ENCODE measurements around the gene ZNF614. TPM values are rescaled to one million over a fixed set of nuclear protein-coding genes. Genes with fewer than 3 reads are reported as not detected.
A peak's percentile ranks its signal among the peaks of the same experiment; 100 is the strongest.
"Not testable (repeated sequence)": the region's sequence is repeated elsewhere in the genome, so short reads cannot be mapped to it uniquely, and the experiment has no call there.

The ZNF614 gene
- polyA plus RNA-seq (ENCODE audit: insufficient read length in 4 of 4): 10 to 100 TPM; 15.4 to 19.1 (median 17.4) TPM

DNA sequence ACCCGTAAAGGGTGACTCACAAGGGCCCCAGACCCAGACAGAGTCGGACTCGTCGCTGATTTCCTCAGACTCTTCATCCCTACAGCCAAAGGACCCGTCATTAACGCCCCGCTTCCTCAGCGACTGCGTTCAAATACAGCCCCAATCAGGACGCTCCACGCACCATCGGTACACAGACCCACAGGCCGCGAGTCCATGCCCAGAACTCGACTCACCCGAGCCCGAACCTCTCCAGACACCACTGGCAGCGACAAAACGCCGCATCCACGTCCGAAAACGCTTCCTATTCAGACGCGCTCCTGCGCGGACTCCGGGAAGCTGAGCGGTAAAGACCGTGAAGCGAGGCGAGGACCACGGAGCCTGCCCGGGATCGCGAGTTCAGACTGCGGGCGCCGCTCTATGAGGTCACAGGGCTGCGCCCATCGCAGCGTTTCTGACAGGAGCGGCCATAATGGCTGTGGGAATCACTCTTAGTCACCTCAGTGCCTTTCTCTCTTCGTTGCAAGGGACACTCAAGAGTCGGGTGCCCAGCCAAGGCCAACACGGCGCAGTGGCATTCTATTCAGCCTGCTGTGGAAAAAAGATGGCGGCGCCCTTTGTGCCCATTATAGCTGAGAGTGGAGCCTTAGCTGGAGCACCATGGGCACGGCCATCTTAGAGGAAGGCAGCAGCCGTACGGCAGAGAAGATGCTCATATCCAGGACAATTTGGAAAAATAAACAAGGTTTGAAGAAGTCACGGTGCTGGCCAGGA lies at the start of gene ZNF614:
Gene ZNF614, minus strand, starts transcription at position 353 of the 753 bp plus-strand sequence. CDS start 2,634 bp downstream, outside the sequence.
- peak; percentile 85 to 95 (median 88) for DNase-seq (ENCODE audit: low read depth in 4 of 4, low spot score in 2 of 4)

GRCh38 chr19:52070496-52070895 lies 42.3 kb upstream of the ZNF614 start:
- DNase-seq (ENCODE audit: low read depth in 4 of 4, low spot score in 2 of 4): no peak

GRCh38 chr19:52069653-52070052 lies 41.5 kb upstream of the ZNF614 start:
- DNase-seq (ENCODE audit: low read depth in 4 of 4, low spot score in 2 of 4): no peak

- DNase-seq (ENCODE audit: low read depth in 4 of 4, low spot score in 2 of 4): no peak
These were observed 38.2 kb upstream of the ZNF614 start for GRCh38 chr19:52066258-52066863.

GRCh38 chr19:52065399-52065798 lies 37.2 kb upstream of the ZNF614 start:
- no peak for DNase-seq (ENCODE audit: low read depth in 4 of 4, low spot score in 2 of 4)

DNA sequence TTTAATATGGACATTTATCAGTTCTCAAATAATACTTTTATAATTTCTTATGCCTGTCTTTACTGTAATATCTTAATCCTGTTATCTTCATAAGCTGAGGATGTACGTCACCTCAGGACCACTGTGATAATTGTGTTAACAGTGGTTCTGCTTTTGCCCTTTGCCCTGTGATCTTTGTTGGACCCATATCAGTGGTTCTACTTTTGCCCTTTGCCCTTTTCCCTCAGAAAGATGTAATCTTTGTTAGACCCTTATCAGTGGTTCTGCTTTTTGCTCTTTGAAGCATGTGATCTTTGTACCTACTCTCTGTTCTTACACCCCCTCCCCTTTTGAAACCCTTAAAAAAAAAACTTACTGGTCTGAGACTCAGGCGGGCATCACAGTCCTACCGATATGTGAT lies 28.3 kb upstream of the ZNF614 start:
- not testable (repeated sequence) for DNase-seq (ENCODE audit: low read depth in 4 of 4, low spot score in 2 of 4)

DNA sequence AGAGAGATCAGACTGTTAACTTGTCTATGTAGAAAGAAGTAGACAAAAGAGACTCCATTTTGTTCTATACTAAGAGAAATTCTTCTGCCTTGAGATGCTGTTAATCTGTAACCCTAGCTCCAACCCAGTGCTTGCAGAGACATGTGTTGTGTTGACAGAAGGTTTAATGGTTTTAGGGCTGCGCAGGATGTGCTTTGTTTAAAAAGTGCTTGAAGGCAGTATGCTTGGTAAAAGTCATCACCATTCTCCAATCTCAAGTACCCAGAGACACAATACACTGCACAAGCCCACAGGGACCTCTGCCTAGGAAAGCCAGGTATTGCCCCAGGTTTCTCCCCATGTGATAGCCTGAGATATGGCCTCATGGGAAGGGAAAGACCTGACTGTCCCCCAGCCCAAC lies 23.6 kb upstream of the ZNF614 start:
- DNase-seq (ENCODE audit: low read depth in 4 of 4, low spot score in 2 of 4): not testable (repeated sequence)

GRCh38 chr19:52048555-52049501 lies 20.6 kb upstream of the ZNF614 start, which contains the start of gene ZNF432:
Gene ZNF432, minus strand, starts transcription at chr19:52048838. Its CDS starts 1,970 bp downstream, at chr19:52046868.
- DNase-seq (ENCODE audit: low read depth in 4 of 4, low spot score in 2 of 4): peak; percentile 94 to 100 (median 94)

DNA sequence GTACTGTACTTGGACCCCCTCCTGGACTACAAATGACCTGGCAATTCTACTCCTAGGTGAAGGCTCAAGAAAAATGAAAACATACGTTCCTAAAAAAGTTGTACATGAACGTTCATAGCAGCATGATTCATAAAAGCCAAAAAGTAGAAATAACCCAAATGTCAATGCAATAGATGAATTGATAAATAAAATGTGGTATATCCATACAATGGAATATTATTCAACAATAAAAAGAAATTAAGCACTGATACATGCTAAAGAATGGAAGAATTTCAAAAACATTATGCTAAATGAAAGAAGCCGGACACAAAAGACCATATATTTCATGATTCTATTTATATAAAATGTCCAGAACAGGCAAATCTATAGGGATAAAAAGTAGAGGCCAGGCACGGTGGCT lies 11.0 kb upstream of the ZNF614 start:
- DNase-seq (ENCODE audit: low read depth in 4 of 4, low spot score in 2 of 4): no peak

DNA sequence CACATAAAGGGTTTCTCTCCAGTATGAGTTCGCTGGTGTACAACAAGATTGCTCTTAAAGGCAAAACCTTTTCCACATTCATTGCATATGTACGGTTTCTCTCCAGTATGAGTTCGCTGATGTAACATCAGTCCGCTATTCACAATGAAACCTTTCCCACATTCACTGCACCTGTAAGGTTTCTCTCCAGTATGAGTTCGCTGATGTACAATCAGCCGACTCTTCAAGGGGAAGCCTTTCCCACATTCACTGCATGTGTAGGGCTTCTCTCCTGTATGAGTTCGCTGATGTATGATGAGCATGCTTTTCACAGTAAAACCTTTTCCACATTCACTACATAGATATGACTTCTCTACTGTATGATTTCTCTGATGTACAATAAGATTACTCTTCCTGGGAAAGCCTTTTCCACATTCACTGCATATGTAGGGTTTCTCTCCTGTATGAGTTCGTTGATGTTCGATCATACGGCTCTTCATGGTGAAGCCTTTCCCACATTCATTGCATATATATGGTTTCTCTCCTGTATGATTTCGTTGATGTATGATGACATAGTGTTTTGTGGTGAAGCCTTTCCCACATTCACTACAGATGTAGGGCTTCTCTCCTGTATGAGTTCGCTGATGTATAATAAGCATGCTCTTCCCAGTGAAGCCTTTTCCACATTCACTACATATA lies 6.0 kb upstream of the ZNF614 start:
- no peak for DNase-seq (ENCODE audit: low read depth in 4 of 4, low spot score in 2 of 4)

GRCh38 chr19:52028780-52029123 lies 573 bp upstream of the ZNF614 start:
- DNase-seq (ENCODE audit: low read depth in 4 of 4, low spot score in 2 of 4): peak in 1 of 4 donors; percentile 47

DNA sequence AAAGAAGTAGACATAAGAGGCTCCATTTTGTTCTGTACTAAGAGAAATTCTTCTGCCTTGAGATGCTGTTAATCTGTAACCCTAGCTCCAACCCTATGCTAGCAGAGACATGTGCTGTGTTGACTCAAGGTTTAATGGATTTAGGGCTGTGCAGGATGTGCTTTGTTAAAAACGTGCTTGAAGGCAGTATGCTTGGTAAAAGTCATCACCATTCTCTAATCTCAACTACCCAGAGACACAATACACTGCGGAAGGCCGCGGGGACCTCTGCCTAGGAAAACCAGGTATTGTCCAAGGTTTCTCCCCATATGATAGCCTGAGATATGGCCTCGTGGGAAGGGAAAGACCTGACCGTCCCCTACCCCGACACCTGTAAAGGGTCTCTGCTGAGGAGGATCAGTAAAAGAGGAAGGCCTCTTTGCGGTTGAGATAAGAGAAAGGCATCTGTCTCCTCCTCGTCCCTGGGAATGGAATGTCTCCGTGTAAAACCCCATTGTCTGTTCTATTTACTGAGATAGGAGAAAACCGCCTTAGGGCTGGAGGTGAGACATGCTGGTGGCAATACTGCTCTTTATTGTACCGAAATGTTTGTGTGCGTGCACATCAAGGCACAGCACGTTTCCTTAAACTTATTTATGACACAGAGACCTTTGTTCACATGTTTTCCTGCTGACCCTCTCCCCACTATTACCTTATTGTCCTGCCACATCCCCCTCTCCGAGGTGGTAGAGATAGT lies 1.8 kb downstream of the ZNF614 start:
- DNase-seq (ENCODE audit: low read depth in 4 of 4, low spot score in 2 of 4): not testable (repeated sequence)

DNA sequence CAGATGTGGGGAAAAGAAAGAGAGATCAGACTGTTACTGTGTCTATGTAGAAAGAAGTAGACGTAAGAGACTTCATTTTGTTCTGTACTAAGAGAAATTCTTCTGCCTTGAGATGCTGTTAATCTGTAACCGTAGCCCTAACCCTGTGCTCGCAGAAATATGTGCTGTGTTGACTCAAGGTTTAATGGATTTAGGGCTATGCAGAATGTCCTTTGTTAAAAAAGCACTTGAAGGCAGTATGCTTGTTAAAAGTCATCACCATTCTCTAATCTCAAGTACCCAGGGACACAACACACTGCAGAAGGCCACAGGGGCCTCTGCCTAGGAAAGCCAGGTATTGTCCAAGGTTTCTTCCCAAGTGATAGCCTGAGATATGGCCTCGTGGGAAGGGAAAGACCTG lies 3.7 kb downstream of the ZNF614 start:
- not testable (repeated sequence) for DNase-seq (ENCODE audit: low read depth in 4 of 4, low spot score in 2 of 4)

DNA sequence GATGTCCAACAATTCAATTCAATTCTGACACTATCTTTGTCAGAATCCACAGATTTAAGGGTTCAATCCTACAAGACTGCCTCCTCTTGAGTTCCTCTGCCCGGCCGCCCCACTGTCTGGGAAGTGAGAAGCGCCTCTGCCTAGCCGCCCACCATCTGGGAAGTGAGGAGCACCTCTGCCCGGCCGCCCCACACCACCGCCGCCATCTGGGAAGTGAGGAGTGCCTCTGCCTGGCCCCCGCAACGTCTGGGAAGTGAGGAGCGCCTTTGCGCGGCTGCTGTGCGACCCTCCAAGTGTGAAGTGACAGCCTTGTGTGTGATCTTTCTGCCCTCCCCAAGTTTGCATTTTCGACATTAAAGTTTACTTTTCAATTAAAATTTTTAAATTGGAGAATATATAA lies 6.0 kb downstream of the ZNF614 start:
- no peak for DNase-seq (ENCODE audit: low read depth in 4 of 4, low spot score in 2 of 4)

DNA sequence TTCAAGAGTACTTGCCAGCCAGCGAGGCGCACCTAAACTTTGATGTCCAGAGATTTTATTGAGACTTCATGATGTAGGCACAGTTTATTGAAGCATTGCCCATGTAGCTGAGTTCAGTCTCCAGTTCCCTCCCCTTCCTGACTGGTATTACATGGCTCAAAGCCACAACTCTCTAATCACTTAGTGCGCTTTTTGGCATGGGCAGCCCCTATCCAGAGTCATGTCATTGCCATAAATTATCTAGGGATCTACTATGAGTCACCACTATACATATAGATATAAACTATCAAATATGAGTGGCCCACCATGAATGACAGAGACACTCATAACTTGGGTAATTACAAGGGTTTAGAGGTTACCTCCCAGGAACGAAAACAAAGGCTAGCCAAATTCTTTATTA lies 7.7 kb downstream of the ZNF614 start:
- DNase-seq (ENCODE audit: low read depth in 4 of 4, low spot score in 2 of 4): no peak

DNA sequence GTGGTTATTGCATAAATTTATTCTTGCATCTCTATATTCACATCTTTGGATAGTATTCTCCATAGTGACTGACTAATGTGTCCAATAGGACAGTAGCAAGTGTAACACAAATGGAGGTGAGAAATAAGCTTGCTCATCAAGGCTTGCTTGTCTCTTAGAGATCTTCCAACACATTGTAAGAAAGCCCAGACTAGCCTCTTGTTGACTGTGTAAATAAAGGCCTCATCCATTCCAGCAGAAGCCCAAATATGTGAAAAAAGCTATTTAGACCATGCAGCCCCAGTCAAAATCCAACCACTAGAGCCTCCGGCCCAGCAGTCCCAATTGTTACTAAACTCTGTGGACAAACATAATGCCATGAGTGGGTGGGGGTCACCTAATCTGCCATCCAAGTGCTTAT lies 17.5 kb downstream of the ZNF614 start:
- DNase-seq (ENCODE audit: low read depth in 4 of 4, low spot score in 2 of 4): no peak

DNA sequence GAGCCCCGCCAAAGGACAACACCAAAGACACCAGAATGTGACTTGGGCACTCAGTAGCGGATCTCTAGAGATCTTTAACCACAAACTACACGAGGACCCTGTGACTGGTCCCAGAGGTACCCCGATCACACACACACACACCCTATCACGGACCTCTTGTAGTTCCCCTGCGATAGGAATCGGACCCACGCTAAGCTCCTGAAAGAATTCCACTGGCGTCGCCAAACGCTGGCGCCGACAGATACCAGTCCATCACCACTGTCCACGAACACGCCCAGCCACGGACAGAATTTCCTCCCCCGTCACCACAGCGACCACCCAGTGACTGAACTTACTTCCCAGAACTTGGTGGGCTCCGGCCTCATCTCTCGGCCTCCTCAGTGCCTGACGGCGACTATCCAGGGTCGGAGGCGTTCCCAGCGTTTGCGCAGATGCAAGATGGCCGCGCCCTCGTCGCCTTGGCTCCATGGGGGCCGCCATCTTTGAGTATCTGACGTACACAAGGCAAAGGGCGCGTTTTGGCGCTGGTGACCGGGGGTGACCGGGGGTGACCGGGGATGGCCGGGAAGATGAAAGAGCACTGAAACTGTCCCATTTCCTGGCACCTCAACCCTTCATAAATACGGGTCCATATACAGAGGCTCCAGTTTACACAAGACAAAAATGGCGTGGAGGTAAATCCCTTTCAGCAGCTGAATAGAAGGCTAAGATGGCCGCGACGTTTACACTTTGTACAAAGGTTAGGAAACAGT lies 20.2 kb downstream of the ZNF614 start, which contains the start of gene ZNF615:
Gene ZNF615, minus strand, starts transcription at position 406 of the 752 bp plus-strand sequence. CDS start 4,500 bp downstream, outside the sequence.
- peak; percentile 86 to 94 (median 92) for DNase-seq (ENCODE audit: low read depth in 4 of 4, low spot score in 2 of 4)

GRCh38 chr19:52007451-52007805 lies 20.8 kb downstream of the ZNF614 start:
- peak in 1 of 4 donors; percentile 49 for DNase-seq (ENCODE audit: low read depth in 4 of 4, low spot score in 2 of 4)

All from left renal cortex interstitium (tissue), 4 donors.